MV-4-11 (cell line): Measurements from ENCODE around the gene GNL1.
"Not testable (repeated sequence)": the region's sequence is repeated elsewhere in the genome, so short reads cannot be mapped to it uniquely, and the experiment has no call there.

Source experiments
- DNase-seq: peaks from one replicate; lab custom pipeline; 2025; lab: John Stamatoyannopoulos, UW

GNL1 gene

DNA sequence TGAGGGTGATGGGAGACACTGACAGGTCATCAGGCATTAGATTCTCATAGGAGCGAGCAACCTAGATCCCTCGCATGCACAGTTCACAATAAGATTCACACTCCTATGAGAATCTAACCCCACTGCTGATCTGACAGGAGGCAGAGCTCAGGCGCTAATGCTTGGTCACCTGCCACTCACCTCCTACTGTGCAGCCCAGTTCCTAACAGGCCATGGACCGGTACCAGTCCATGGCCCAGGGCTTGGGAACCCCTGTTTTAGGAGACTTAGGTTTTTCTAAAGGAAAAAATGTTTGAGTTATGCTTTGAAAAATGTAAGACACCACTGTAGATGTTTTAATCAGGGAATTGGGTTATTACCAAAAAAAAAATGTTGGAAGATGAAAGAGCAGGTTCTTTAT is 60.3 kb downstream of the GNL1 start:
- DNase-seq, result no peak

DNA sequence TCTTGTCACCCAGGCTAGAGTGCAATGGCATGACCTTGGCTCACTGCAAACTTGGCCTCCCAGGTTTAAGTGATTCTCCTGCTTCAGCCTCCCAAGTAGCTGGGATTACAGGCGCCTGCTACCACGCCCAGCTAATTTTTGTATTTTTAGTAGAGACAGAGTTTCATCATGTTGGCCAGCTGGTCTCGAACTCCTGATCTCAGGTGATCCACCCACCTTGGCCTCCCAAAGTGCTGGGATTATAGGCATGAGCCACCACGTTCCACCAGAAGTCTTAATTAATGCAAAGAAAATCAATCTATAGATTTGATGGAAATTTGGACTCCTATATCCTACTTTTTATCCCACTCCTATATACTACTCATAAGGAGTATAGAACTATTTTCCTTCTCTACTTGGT is 61.2 kb downstream of the GNL1 start:
- DNase-seq, result not testable (repeated sequence)

DNA sequence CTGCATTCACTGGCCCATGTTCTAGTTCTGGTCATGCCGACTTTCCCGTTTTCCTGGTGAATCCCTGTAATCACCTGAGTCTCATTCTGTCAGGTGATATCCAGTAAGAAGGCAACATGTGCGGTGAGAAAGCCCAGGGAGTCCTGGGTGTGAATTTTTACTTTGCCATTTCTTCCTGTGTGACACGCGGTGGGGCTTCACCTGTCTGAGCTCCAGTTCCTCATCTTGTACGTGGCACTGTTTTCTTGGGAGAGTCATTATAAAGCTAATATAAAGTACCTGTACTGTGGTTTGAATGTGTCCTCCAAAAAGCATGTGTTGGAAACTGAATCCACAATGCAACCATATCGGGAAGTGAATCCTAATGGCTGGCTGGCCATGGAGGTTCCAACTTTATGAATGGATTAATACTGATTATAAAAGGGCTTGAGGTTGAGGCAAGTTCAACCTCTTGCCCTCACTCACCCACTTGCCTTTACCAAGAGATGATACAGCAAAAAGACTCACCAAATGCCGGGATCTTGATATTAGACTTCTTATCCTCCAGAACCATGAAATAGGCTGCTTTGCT is 61.9 kb downstream of the GNL1 start:
- DNase-seq, result no peak

DNA sequence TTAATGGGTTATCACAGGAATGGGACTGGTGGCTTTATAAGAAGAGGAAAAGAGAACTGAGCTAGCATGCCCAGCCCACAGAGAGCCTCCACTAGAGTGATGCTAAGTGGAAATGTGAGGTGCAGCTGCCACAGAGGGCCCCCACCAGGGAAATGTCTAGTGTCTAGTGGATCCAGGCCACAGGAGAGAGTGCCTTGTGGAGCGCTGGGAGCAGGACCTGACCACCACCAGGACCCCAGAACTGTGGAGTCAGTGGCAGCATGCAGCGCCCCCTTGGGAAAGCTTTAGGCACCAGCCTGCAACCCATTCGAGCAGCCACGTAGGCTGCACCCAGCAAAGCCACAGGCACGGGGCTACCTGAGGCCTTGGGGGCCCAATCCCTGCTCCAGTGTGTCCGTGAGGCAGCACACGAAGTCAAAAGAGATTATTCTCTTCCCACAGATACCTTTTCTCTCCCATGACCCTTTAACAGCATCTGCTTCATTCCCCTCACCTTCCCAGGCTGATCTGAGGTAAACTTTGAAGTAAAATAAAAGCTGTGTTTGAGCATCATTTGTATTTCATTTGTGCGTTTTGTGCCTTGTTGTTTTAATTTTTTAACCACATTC is 62.5 kb downstream of the GNL1 start:
- no peak for DNase-seq

DNA sequence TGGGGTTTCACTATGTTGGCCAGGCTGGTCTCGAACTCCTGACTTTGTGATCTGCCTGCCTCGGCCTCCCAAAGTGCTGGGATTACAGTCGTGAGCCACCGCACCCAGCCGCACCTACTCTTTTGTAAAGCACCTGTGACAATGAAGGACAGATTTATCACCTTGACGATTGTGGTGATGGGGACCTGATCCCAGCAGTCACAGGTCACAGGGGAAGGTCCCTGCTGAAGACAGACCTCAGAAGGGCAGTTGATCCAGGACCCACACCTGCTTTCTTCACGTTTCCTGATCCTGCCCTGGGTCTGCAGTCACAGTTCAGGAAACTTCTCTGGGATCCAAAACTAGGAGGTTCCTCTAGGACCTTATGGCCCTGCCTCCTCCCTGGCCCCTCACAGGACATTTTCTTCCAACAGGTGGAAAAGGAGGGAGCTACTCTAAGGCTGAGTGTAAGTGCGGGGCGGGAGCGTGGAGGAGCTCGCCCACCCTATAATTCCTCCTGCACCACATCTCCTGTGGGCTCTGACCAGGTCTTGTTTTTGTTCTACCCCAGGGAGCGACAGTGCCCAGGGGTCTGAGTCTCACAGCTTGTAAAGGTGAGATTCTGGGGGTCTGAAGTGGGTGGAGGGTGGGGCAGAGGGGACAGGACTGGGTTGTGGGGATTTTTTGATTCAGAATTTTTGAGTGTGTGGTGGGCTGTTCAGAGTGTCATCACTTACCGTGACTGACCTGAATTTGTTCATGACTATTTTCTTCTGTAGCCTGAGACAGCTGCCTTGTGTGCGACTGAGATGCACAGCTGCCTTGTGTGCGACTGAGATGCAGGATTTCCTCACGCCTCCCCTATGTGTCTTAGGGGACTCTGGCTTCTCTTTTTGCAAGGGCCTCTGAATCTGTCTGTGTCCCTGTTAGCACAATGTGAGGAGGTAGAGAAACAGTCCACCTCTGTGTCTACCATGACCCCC is 64.0 kb downstream of the GNL1 start:
- DNase-seq, result no peak
